EH (cell line): ENCODE data around the gene PGA5.
"Not testable (repeated sequence)": the region's sequence is repeated elsewhere in the genome, so short reads cannot be mapped to it uniquely, and the experiment has no call there.

Experiments used
- DNase-seq: peaks from one replicate; pipeline ENCODE4 v3.0.0-alpha.2; 2015; ENCODE audit warnings: low read depth

The PGA5 gene

GRCh38 chr11:61240875-61241274 is at the start of gene PGA5:
PGA5 (plus strand) TSS chr11:61241175; CDS start chr11:61241227, 52 bp downstream.
- not testable (repeated sequence) for DNase-seq

GRCh38 chr11:61193596-61193995 is 47.4 kb upstream of the PGA5 start:
- no peak for DNase-seq

GRCh38 chr11:61194169-61194671 is 46.8 kb upstream of the PGA5 start:
- DNase-seq: no peak

GRCh38 chr11:61194981-61195695 is 45.8 kb upstream of the PGA5 start:
- DNase-seq: no peak

- DNase-seq: no peak
Measured at GRCh38 chr11:61195719-61196118, 45.3 kb upstream of the PGA5 start.

- DNase-seq: no peak
Measured at GRCh38 chr11:61198361-61198760, 42.6 kb upstream of the PGA5 start.

- DNase-seq: no peak
Measured at GRCh38 chr11:61198948-61199523, 41.9 kb upstream of the PGA5 start.

- no peak for DNase-seq
Measured at GRCh38 chr11:61201476-61201875, 39.5 kb upstream of the PGA5 start.

GRCh38 chr11:61202950-61203746 is 37.8 kb upstream of the PGA5 start, which contains the start of gene PGA3:
PGA3 (plus strand) TSS chr11:61203515; CDS start chr11:61203565, 50 bp downstream.
- DNase-seq: not testable (repeated sequence)

- not testable (repeated sequence) for DNase-seq
Measured at GRCh38 chr11:61203873-61204272, 37.1 kb upstream of the PGA5 start.

GRCh38 chr11:61204502-61205059 is 36.4 kb upstream of the PGA5 start:
- not testable (repeated sequence) for DNase-seq

- DNase-seq: not testable (repeated sequence)
Measured at GRCh38 chr11:61207636-61208310, 33.2 kb upstream of the PGA5 start.

GRCh38 chr11:61210629-61211028 is 30.3 kb upstream of the PGA5 start:
- not testable (repeated sequence) for DNase-seq

- not testable (repeated sequence) for DNase-seq
Measured at GRCh38 chr11:61211327-61211952, 29.5 kb upstream of the PGA5 start.

GRCh38 chr11:61212202-61212601 is 28.8 kb upstream of the PGA5 start:
- not testable (repeated sequence) for DNase-seq

GRCh38 chr11:61213711-61214324 is 27.2 kb upstream of the PGA5 start:
- DNase-seq: not testable (repeated sequence)

- not testable (repeated sequence) for DNase-seq
Measured at GRCh38 chr11:61218306-61218705, 22.7 kb upstream of the PGA5 start.

- not testable (repeated sequence) for DNase-seq
Measured at GRCh38 chr11:61219016-61219415, 22.0 kb upstream of the PGA5 start.

GRCh38 chr11:61222047-61222446 is 18.9 kb upstream of the PGA5 start, which contains the start of gene PGA4:
PGA4 (plus strand) TSS chr11:61222347; CDS start chr11:61222401, 54 bp downstream.
- DNase-seq: not testable (repeated sequence)

- DNase-seq: not testable (repeated sequence)
Measured at GRCh38 chr11:61222692-61223091, 18.3 kb upstream of the PGA5 start.
